ENCODE results near the gene TAF1B. TPM values are rescaled to one million over a fixed set of nuclear protein-coding genes. Genes with fewer than 3 reads are reported as not detected.

The TAF1B gene
- total and polyA plus RNA-seq, 10 of the 15 experiments (the other 5 are each of a cell fraction or from before 2014, with no cell fraction given), result 8.1 to 18.3 (median 12.4) TPM

DNA sequence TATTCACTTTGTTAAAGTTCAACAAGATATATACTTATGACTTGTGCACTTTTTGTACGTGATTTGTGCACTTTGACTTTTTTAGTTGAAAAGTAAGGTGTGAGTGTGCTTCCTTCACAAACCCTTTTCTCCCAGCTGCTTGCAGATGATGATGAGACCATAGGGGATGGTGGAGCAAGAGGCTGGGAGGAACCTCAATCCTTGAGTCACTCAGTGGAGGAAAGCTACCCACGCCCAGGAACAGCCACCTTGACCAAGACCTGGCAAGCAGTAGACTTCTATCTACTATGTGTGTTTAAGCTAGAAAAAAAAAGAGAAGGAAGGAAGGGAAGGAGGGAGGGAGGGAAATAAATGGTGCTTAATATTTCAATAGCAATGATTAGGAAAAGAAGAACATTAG, 25.2 kb upstream of the TAF1B start:
- H3K4me1 ChIP-seq (ENCODE audit: control insufficient read depth, insufficient read depth, low read length), result no peaks in the 10 kb centered on the region
- no peak overlapping the region for H3K9ac ChIP-seq (ENCODE audit: control insufficient read depth, insufficient read depth, low read length)
- H2AFZ ChIP-seq (ENCODE audit: control insufficient read depth, low read depth, low read length), result no peak overlapping the region
- H3K4me2 ChIP-seq (ENCODE audit: control insufficient read depth, insufficient read depth), result no peak overlapping the region
- H4K20me1 ChIP-seq (ENCODE audit: control insufficient read depth, insufficient read depth), result no peaks in the 10 kb centered on the region
- no peaks in the 10 kb centered on the region; a peak in 2 of 4 replicates for H3K27me3 ChIP-seq (replicated peaks in 1 of 2; ENCODE audit: control insufficient read depth in 2 of 2, insufficient read depth in 2 of 2, low read length in 1 of 2)
- no peak overlapping the region for H3K4me3 ChIP-seq
- H3K9me3 ChIP-seq (replicated peaks; ENCODE audit: control insufficient read depth, insufficient read depth, low read length), result no peaks in the 10 kb centered on the region
- H3K79me2 ChIP-seq (ENCODE audit: control insufficient read depth, insufficient read depth, low read length), result no peaks in the 10 kb centered on the region
- ChIA-PET SMC1A (ENCODE audit: uncharacterized antibody, unreplicated experiment) (no interaction called here), CTCF (no interaction called here), RAD21 (ENCODE audit: unreplicated experiment) (interaction anchor here (0.6 kb wide), 1 partner anchor 40 kb away, joined by 3 read pairs; no protein-coding TSS in a partner anchor), POLR2A (interaction anchor here (0.6 kb wide), 1 partner anchor 172 kb away, joined by 4 read pairs; no protein-coding TSS in a partner anchor)
- ATAC-seq (no peak), DNase-seq (ENCODE audit: low read depth, low spot score) (no peak), FAIRE-seq (no peak)
- H3K36me3 ChIP-seq (ENCODE audit: control insufficient read depth in 2 of 2, insufficient read depth in 2 of 2, low read length in 1 of 2), result no peaks in the 10 kb centered on the region
- H3K27ac ChIP-seq (ENCODE audit: control insufficient read depth, insufficient read depth), result no peak overlapping the region
- intact Hi-C loops (cut with micrococcal nuclease; ENCODE audit: unreplicated experiment), result loop anchor here (10.0 kb wide), 1 partner anchor 617 kb away; no protein-coding TSS in a partner anchor
- TF ChIP-seq BHLHE40 (IDR thresholded peaks at IDR 0.05; ENCODE audit: borderline replicate concordance in 1 of 2, low read depth in 2 of 2, low read length in 1 of 2) (no peak), SREBF1 (IDR thresholded peaks at IDR 0.05; ENCODE audit: low read length) (no peak), ZNF207 (IDR thresholded peaks at IDR 0.05; ENCODE audit: borderline replicate concordance) (no peak), BCL11A (IDR thresholded peaks at IDR 0.05; ENCODE audit: low read depth, low read length) (no peak), YY1 (IDR thresholded peaks at IDR 0.05; ENCODE audit: low read depth, low read length) (no peak), NR2C1 (IDR thresholded peaks at IDR 0.05) (no peak), ATF7 (IDR thresholded peaks at IDR 0.05; ENCODE audit: low read depth) (no peak), KDM1A (IDR thresholded peaks at IDR 0.05; ENCODE audit: borderline replicate concordance) (no peak), PAX5 (IDR thresholded peaks at IDR 0.05; ENCODE audit: borderline replicate concordance, low read depth, low read length) (no peak), SUPT20H (IDR thresholded peaks at IDR 0.05; ENCODE audit: borderline replicate concordance, control insufficient read depth, low read depth, low read length) (no peak), ETV6 (conservative IDR thresholded peaks at IDR 0.05 in 1 of 2, IDR thresholded peaks at IDR 0.05 in 1 of 2; ENCODE audit: borderline replicate concordance in 1 of 2, low read depth in 1 of 2) (no peak)
- TF ChIP-seq, protein P1, sequence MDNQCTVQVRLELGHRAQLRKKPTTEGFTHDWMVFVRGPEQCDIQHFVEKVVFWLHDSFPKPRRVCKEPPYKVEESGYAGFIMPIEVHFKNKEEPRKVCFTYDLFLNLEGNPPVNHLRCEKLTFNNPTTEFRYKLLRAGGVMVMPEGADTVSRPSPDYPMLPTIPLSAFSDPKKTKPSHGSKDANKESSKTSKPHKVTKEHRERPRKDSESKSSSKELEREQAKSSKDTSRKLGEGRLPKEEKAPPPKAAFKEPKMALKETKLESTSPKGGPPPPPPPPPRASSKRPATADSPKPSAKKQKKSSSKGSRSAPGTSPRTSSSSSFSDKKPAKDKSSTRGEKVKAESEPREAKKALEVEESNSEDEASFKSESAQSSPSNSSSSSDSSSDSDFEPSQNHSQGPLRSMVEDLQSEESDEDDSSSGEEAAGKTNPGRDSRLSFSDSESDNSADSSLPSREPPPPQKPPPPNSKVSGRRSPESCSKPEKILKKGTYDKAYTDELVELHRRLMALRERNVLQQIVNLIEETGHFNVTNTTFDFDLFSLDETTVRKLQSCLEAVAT (IDR thresholded peaks at IDR 0.05), result no peak
- TF ChIP-seq, protein P2, sequence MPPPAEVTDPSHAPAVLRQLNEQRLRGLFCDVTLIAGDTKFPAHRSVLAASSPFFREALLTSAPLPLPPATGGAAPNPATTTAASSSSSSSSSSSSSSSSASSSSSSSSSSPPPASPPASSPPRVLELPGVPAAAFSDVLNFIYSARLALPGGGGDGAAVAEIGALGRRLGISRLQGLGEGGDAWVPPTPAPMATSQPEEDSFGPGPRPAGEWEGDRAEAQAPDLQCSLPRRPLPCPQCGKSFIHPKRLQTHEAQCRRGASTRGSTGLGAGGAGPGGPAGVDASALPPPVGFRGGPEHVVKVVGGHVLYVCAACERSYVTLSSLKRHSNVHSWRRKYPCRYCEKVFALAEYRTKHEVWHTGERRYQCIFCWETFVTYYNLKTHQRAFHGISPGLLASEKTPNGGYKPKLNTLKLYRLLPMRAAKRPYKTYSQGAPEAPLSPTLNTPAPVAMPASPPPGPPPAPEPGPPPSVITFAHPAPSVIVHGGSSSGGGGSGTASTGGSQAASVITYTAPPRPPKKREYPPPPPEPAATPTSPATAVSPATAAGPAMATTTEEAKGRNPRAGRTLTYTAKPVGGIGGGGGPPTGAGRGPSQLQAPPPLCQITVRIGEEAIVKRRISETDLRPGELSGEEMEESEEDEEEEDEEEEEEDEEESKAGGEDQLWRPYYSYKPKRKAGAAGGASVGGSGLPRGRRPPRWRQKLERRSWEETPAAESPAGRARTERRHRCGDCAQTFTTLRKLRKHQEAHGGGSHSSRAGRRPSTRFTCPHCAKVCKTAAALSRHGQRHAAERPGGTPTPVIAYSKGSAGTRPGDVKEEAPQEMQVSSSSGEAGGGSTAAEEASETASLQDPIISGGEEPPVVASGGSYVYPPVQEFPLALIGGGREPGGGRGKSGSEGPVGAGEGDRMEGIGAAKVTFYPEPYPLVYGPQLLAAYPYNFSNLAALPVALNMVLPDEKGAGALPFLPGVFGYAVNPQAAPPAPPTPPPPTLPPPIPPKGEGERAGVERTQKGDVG (CRISPR knock-in tag; IDR thresholded peaks at IDR 0.05), result no peak
- no TSS peak for BruUV-seq (replicated peaks)
- 40% methylated on average over 2 of the region's 2 CpGs for WGBS (ENCODE audit: insufficient coverage, insufficient replicate concordance, low lambda C conversion rate, missing lambda C conversion rate)
- in situ Hi-C loops (cut with MboI), result loop anchor here (10.0 kb wide), 1 partner anchor 617 kb away; no protein-coding TSS in a partner anchor

All from GM12878 (cell line).